Measurements from ENCODE around the gene ZNF318.

DNA sequence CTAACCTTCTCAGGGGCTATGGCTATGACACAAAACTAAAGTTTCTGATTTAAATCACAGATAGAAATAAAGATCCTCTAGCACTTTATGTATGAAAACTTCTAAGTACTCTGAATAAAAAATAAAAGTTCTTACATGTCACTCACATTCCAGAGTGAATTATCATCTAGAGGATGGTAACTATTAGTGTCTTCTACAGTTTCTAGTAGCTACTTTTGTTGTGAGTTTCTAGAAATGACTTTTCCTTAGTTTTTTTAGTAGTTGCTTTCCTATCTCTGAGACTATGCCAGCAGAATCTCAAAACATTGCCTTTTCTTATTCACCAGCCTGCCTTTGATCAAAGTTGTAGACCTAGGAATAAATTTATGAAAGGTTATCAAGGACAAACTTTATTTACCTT lies 10.1 kb downstream of the ZNF318 start:
- no peak for TF ChIP-seq YY1 (IDR thresholded peaks at IDR 0.05; ENCODE audit: insufficient read depth, insufficient read length)
- no peak for TF ChIP-seq SUZ12 (IDR thresholded peaks at IDR 0.05; ENCODE audit: extremely low read depth, insufficient read depth, insufficient read length)
